ENCODE data around the gene OXCT1. TPM values are rescaled to one million over a fixed set of nuclear protein-coding genes. Genes with fewer than 3 reads are reported as not detected.

Gene OXCT1
- total RNA-seq, 1 experiment from 2014 or later = 20.6 TPM

DNA sequence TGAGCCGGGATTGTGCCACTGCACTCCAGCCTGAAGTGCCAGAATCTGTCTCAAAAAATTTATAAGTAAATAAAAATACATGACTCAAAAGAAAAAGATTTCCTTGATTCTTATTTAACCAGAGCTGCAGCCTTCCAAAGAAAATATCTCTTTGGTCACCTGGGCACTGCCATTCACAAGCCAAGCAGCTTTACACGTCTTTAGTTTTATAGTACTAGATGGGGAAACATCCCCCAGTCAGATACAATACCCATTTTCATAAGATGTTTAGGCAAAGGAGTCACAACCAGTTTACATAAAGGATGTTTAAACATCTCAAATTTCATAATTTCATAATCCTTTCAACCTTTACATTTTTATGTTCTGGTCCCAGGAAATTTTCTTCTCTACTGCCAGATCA, 13.7 kb upstream of the OXCT1 start:
- Mint-ChIP-seq H3K9me3 (peaks cover 46% of the 10 kb centered on the region), H3K27ac (no peak overlapping the region), H3K4me1 (no peaks in the 10 kb centered on the region), H3K36me3 (peaks cover 16% of the 10 kb centered on the region), H3K27me3 (ENCODE audit: low read depth) (no peaks in the 10 kb centered on the region; the same call in none of the 2 replicates), H3K4me3 (no peak overlapping the region)
- POLR2A ChIA-PET = no interaction called here
- CTCF ChIA-PET = no interaction called here
- DNase-seq (ENCODE audit: low spot score) (no peak), ATAC-seq (no peak)
- TF ChIP-seq, protein P1, sequence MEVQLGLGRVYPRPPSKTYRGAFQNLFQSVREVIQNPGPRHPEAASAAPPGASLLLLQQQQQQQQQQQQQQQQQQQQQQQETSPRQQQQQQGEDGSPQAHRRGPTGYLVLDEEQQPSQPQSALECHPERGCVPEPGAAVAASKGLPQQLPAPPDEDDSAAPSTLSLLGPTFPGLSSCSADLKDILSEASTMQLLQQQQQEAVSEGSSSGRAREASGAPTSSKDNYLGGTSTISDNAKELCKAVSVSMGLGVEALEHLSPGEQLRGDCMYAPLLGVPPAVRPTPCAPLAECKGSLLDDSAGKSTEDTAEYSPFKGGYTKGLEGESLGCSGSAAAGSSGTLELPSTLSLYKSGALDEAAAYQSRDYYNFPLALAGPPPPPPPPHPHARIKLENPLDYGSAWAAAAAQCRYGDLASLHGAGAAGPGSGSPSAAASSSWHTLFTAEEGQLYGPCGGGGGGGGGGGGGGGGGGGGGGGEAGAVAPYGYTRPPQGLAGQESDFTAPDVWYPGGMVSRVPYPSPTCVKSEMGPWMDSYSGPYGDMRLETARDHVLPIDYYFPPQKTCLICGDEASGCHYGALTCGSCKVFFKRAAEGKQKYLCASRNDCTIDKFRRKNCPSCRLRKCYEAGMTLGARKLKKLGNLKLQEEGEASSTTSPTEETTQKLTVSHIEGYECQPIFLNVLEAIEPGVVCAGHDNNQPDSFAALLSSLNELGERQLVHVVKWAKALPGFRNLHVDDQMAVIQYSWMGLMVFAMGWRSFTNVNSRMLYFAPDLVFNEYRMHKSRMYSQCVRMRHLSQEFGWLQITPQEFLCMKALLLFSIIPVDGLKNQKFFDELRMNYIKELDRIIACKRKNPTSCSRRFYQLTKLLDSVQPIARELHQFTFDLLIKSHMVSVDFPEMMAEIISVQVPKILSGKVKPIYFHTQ (CRISPR knock-in tag; IDR thresholded peaks at IDR 0.05) = no peak
- no peak for TF ChIP-seq ESRRA (CRISPR knock-in tag; IDR thresholded peaks at IDR 0.05; ENCODE audit: borderline replicate concordance)
- no peak for TF ChIP-seq ZNF416 (CRISPR knock-in tag; IDR thresholded peaks at IDR 0.05)

DNA sequence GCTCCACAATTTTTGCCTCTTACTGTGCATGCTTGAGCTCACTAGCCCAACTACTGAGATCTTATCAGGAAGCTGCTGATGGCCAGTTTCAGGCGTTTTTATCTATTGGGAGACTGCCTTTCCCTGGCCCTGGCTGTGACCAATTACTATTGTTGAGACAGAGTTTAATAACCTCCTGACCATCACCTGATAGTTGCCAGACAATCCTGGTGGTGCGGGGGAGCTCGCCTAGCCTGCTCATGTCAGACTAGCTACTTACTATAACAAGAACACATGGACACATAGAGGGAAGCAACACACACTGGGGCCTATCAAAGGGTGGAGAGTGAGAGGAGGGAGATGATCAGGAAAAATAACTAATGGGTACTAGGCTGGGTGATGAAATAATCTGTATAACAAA, 13.0 kb upstream of the OXCT1 start:
- DNase-seq (ENCODE audit: low spot score) = no peak
- POLR2A ChIA-PET = no interaction called here
- Mint-ChIP-seq H3K27ac (no peak overlapping the region), H3K4me1 (no peaks in the 10 kb centered on the region), H3K9me3 (peaks cover 40% of the 10 kb centered on the region), H3K27me3 (ENCODE audit: low read depth) (no peaks in the 10 kb centered on the region; the same call in none of the 2 replicates), H3K4me3 (no peak overlapping the region), H3K36me3 (peaks cover 16% of the 10 kb centered on the region)
- no peak for ATAC-seq
- no peak for TF ChIP-seq ELF4 (CRISPR knock-in tag; IDR thresholded peaks at IDR 0.05; ENCODE audit: low read depth)
- TF ChIP-seq NFATC4 (CRISPR knock-in tag; IDR thresholded peaks at IDR 0.05) = no peak
- no peak for TF ChIP-seq SP1 (CRISPR knock-in tag; conservative IDR thresholded peaks at IDR 0.05)
- TF ChIP-seq GTF2I (CRISPR knock-in tag; conservative IDR thresholded peaks at IDR 0.05) = no peak
- no peak for TF ChIP-seq KAT7 (CRISPR knock-in tag; IDR thresholded peaks at IDR 0.05; ENCODE audit: borderline replicate concordance)
- no peak for TF ChIP-seq ATF2 (CRISPR knock-in tag; IDR thresholded peaks at IDR 0.05; ENCODE audit: borderline replicate concordance, low read depth)
- no peak for TF ChIP-seq ZBTB43 (CRISPR knock-in tag; IDR thresholded peaks at IDR 0.05)
- TF ChIP-seq, protein P2, sequence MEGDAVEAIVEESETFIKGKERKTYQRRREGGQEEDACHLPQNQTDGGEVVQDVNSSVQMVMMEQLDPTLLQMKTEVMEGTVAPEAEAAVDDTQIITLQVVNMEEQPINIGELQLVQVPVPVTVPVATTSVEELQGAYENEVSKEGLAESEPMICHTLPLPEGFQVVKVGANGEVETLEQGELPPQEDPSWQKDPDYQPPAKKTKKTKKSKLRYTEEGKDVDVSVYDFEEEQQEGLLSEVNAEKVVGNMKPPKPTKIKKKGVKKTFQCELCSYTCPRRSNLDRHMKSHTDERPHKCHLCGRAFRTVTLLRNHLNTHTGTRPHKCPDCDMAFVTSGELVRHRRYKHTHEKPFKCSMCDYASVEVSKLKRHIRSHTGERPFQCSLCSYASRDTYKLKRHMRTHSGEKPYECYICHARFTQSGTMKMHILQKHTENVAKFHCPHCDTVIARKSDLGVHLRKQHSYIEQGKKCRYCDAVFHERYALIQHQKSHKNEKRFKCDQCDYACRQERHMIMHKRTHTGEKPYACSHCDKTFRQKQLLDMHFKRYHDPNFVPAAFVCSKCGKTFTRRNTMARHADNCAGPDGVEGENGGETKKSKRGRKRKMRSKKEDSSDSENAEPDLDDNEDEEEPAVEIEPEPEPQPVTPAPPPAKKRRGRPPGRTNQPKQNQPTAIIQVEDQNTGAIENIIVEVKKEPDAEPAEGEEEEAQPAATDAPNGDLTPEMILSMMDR (IDR thresholded peaks at IDR 0.05) = no peak
- no peak for TF ChIP-seq ZNF423 (CRISPR knock-in tag; IDR thresholded peaks at IDR 0.05)
- TF ChIP-seq, protein P3, sequence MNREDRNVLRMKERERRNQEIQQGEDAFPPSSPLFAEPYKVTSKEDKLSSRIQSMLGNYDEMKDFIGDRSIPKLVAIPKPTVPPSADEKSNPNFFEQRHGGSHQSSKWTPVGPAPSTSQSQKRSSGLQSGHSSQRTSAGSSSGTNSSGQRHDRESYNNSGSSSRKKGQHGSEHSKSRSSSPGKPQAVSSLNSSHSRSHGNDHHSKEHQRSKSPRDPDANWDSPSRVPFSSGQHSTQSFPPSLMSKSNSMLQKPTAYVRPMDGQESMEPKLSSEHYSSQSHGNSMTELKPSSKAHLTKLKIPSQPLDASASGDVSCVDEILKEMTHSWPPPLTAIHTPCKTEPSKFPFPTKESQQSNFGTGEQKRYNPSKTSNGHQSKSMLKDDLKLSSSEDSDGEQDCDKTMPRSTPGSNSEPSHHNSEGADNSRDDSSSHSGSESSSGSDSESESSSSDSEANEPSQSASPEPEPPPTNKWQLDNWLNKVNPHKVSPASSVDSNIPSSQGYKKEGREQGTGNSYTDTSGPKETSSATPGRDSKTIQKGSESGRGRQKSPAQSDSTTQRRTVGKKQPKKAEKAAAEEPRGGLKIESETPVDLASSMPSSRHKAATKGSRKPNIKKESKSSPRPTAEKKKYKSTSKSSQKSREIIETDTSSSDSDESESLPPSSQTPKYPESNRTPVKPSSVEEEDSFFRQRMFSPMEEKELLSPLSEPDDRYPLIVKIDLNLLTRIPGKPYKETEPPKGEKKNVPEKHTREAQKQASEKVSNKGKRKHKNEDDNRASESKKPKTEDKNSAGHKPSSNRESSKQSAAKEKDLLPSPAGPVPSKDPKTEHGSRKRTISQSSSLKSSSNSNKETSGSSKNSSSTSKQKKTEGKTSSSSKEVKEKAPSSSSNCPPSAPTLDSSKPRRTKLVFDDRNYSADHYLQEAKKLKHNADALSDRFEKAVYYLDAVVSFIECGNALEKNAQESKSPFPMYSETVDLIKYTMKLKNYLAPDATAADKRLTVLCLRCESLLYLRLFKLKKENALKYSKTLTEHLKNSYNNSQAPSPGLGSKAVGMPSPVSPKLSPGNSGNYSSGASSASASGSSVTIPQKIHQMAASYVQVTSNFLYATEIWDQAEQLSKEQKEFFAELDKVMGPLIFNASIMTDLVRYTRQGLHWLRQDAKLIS (CRISPR knock-in tag; IDR thresholded peaks at IDR 0.05; ENCODE audit: borderline replicate concordance) = no peak
- TF ChIP-seq, protein P4, sequence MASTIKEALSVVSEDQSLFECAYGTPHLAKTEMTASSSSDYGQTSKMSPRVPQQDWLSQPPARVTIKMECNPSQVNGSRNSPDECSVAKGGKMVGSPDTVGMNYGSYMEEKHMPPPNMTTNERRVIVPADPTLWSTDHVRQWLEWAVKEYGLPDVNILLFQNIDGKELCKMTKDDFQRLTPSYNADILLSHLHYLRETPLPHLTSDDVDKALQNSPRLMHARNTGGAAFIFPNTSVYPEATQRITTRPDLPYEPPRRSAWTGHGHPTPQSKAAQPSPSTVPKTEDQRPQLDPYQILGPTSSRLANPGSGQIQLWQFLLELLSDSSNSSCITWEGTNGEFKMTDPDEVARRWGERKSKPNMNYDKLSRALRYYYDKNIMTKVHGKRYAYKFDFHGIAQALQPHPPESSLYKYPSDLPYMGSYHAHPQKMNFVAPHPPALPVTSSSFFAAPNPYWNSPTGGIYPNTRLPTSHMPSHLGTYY (CRISPR knock-in tag; IDR thresholded peaks at IDR 0.05) = no peak
- TF ChIP-seq TP53 (CRISPR knock-in tag; IDR thresholded peaks at IDR 0.05) = no peak
- no peak for TF ChIP-seq ZNF425 (CRISPR knock-in tag; conservative IDR thresholded peaks at IDR 0.05)
- no peak for TF ChIP-seq CREB1 (CRISPR knock-in tag; IDR thresholded peaks at IDR 0.05)
- CTCF ChIA-PET = no interaction called here

Data from WTC11 (cell line).